GM12878 (cell line): ENCODE measurements around the gene UQCRC1. TPM values are rescaled to one million over a fixed set of nuclear protein-coding genes. Genes with fewer than 3 reads are reported as not detected.

Source experiments
- ATF3 ChIP-seq: IDR thresholded peaks from 2 replicates; pipeline ENCODE4 v1.6.1; 2011; ENCODE audit warnings: low read depth, mild to moderate bottlenecking, low read length, moderate library complexity, borderline replicate concordance; ENCODE audit errors: extremely low read depth
- ATF7 ChIP-seq: fragments of 450-650 bp; IDR thresholded peaks from 2 replicates; pipeline ENCODE4 v1.6.1; 2016; ENCODE audit warnings: low read depth, mild to moderate bottlenecking
- BMI1 ChIP-seq: fragments of 450-650 bp; IDR thresholded peaks from 2 replicates; pipeline ENCODE4 v1.6.1; 2016; ENCODE audit warnings: mild to moderate bottlenecking, moderate library complexity, borderline replicate concordance
- CREB1 ChIP-seq: IDR thresholded peaks from 2 replicates; pipeline ENCODE4 v1.6.1; 2012; ENCODE audit warnings: low read depth, mild to moderate bottlenecking, inconsistent platforms
- E2F8 ChIP-seq: fragments of 450-650 bp; IDR thresholded peaks from 2 replicates; pipeline ENCODE4 v1.6.1; 2018; ENCODE audit warnings: mild to moderate bottlenecking, low read depth, moderate library complexity; ENCODE audit not compliant: partially characterized antibody
- E4F1 ChIP-seq: fragments of 450-650 bp; IDR thresholded peaks from 2 replicates; pipeline ENCODE4 v1.6.1; 2018; ENCODE audit warnings: borderline replicate concordance, mild to moderate bottlenecking; ENCODE audit not compliant: partially characterized antibody
- EGR1 ChIP-seq, 2 experiments: IDR thresholded peaks; 1 replicate in 1 of 2; 2 replicates in 1 of 2; pipeline ENCODE4 v1.6.1; 2011 to 2012; ENCODE audit warnings: low read depth in 2 of 2, low read length in 2 of 2, borderline replicate concordance in 1 of 2, mild to moderate bottlenecking in 1 of 2, moderate library complexity in 1 of 2
- EP300 ChIP-seq, 2 experiments: fragments of 150-350 bp in 1 of 2; IDR thresholded peaks; 2 replicates each; pipeline ENCODE4 v1.6.1; 2011 to 2012; ENCODE audit warnings: low read depth in 2 of 2, low read length in 2 of 2, borderline replicate concordance in 1 of 2, improper control_type of control experiment in 1 of 2, inconsistent platforms in 1 of 2; ENCODE audit not compliant: control insufficient read depth in 1 of 2
- ESRRA ChIP-seq: IDR thresholded peaks from 2 replicates; pipeline ENCODE4 v1.6.1; 2012; ENCODE audit warnings: mild to moderate bottlenecking, low read length, improper control_type of control experiment
- FOXK2 ChIP-seq: fragments of 450-650 bp; IDR thresholded peaks from 2 replicates; pipeline ENCODE4 v1.6.1; 2017; ENCODE audit warnings: mild to moderate bottlenecking, moderate library complexity
- NR2F1 ChIP-seq: fragments of 450-650 bp; conservative IDR thresholded peaks from 2 replicates; pipeline ENCODE4 v1.6.1; 2017; ENCODE audit warnings: mild to moderate bottlenecking
- PBX3 ChIP-seq: IDR thresholded peaks from 2 replicates; pipeline ENCODE4 v1.6.1; 2011; ENCODE audit warnings: mild to moderate bottlenecking, low read depth, low read length, moderate library complexity; ENCODE audit not compliant: insufficient replicate concordance
- PKNOX1 ChIP-seq: fragments of 450-650 bp; IDR thresholded peaks from 2 replicates; pipeline ENCODE4 v1.6.1; 2016; ENCODE audit warnings: mild to moderate bottlenecking
- RAD51 ChIP-seq: fragments of 450-650 bp; IDR thresholded peaks from 2 replicates; pipeline ENCODE4 v1.6.1; 2016; ENCODE audit warnings: moderate library complexity, mild to moderate bottlenecking, inconsistent platforms
- RELA ChIP-seq: fragments of 450-650 bp; IDR thresholded peaks from 2 replicates; pipeline ENCODE4 v1.8.0; 2014; ENCODE audit warnings: borderline replicate concordance; ENCODE audit not compliant: partially characterized antibody
- SMARCA5 ChIP-seq: fragments of 450-650 bp; IDR thresholded peaks from 2 replicates; pipeline ENCODE4 v1.6.1; 2017; ENCODE audit warnings: mild to moderate bottlenecking
- SMC3 ChIP-seq: IDR thresholded peaks from 2 replicates; pipeline ENCODE4 v1.6.1; 2011; ENCODE audit warnings: low read length, improper control_type of control experiment, borderline replicate concordance
- STAT1 ChIP-seq: fragments of 450-650 bp; conservative IDR thresholded peaks from 2 replicates; pipeline ENCODE4 v1.6.1; 2014; ENCODE audit warnings: antibody characterized with exemption, mild to moderate bottlenecking
- ZNF217 ChIP-seq: fragments of 450-650 bp; IDR thresholded peaks from 2 replicates; pipeline ENCODE4 v1.6.1; 2017; ENCODE audit warnings: antibody characterized with exemption, mild to moderate bottlenecking
- ZNF24 ChIP-seq: fragments of 450-650 bp; IDR thresholded peaks from 2 replicates; pipeline ENCODE4 v1.6.1; 2017; ENCODE audit warnings: antibody characterized with exemption, mild to moderate bottlenecking
- ZNF622 ChIP-seq: fragments of 450-650 bp; IDR thresholded peaks from 2 replicates; pipeline ENCODE4 v1.6.1; 2017; ENCODE audit warnings: mild to moderate bottlenecking, inconsistent platforms
- polyA plus RNA-seq, 11 experiments: library from polyadenylated mRNA; depleted of rRNA in 4 of 11; unstranded in 6 of 11; stranded (reverse) in 5 of 11; fragments of >200 nt; fragmentation: Nextera tagmentation in 4 of 11; fragmentation: Illumina TruSeq in 1 of 11; extraction: Ambion mirVana in 4 of 11; extraction: Trizol in 1 of 11; gene quantifications; 1 replicate in 1 of 11; 2 replicates in 10 of 11; pipeline versions ENCODE4 v1.2.1 to v1.2.3, GENCODE V29; 2011 to 2016; ENCODE audit warnings: inconsistent platforms in 2 of 11, missing spikeins in 2 of 11, low read depth in 1 of 11
- total RNA-seq, 4 experiments: library from RNA; depleted of rRNA in 3 of 4; stranded (reverse); fragments of >200 nt in 3 of 4; fragmentation: Illumina TruSeq in 1 of 4; extraction: Trizol in 1 of 4; gene quantifications; 2 replicates each; pipeline versions ENCODE4 v1.2.1 to v1.2.3, GENCODE V29; 2013 to 2021

The UQCRC1 gene
- total and polyA plus RNA-seq, 10 of the 15 experiments (the other 5 are each of a cell fraction or from before 2014, with no cell fraction given), result 116 to 426 (median 228) TPM

- TF ChIP-seq STAT1, result no peak
- TF ChIP-seq FOXK2, result no peak
- peak; percentile 55 for TF ChIP-seq ATF7
- TF ChIP-seq BMI1, result no peak
- no peak; a peak in 1 of 4 replicates for TF ChIP-seq EP300 (IDR thresholded peaks at IDR 0.05; ENCODE audit: borderline replicate concordance in 1 of 2, control insufficient read depth in 1 of 2, low read depth in 2 of 2, low read length in 2 of 2)
- no peak for TF ChIP-seq ATF3
- 0 out of 2 replicates have a peak, but pooled peaks have one; percentile 13 for TF ChIP-seq ESRRA
- TF ChIP-seq ZNF24, result no peak
- TF ChIP-seq ZNF622, result no peak
- peak; percentile 97 for TF ChIP-seq PKNOX1
- TF ChIP-seq RELA, result peak; percentile 32
- TF ChIP-seq EGR1 (IDR thresholded peaks at IDR 0.05; ENCODE audit: borderline replicate concordance in 1 of 2, low read depth in 2 of 2, low read length in 2 of 2), result no peak
- TF ChIP-seq ZNF217, result no peak
- TF ChIP-seq SMC3, result no peak
- TF ChIP-seq PBX3, result peak; percentile 88
- TF ChIP-seq E2F8, result no peak
- TF ChIP-seq CREB1, result peak; percentile 15; the same call in 1 of the 2 replicates
- TF ChIP-seq NR2F1, result peak; percentile 78
- TF ChIP-seq E4F1, result no peak
- no peak for TF ChIP-seq RAD51
- TF ChIP-seq SMARCA5, result 0 out of 2 replicates have a peak, but pooled peaks have one; percentile 38
These were observed 52.4 kb downstream of the UQCRC1 start, which contains the start of gene PFKFB4 (continued) for GRCh38 chr3:48556796-48557626.
